ENCODE measurements around the gene TEKT5. TPM values are rescaled to one million over a fixed set of nuclear protein-coding genes. Genes with fewer than 3 reads are reported as not detected.

TEKT5 gene
- total RNA-seq, 1 experiment from 2014 or later, result not detected

DNA sequence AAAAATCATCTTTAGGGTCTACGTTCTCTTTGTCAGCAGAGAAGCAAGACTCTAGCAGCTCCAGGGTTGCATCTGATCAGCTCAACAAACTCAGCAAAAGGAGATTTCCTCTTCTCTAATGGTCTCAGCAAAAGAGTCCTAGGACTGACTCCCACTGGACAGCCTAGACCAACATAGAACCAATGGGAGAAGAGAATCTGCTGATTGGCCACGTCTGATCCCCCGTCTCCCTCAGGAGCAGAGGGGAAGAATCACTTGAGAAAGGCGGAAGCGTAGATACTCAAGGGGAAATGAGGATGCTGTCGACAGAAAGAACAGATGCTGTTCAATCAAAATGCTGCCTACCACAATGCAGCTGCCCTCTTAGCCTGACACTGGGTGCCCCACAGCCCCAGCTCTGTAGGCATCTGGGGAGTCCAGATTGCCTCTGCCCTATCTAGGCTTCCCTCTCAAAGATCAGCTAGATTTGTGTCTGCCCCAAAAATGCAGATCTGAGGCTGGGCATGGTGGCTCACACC is 82.8 kb downstream of the TEKT5 start:
- no peak overlapping the region for H3K4me3 ChIP-seq (ENCODE audit: low read depth, low read length)
- no peaks in the 10 kb centered on the region for H3K36me3 ChIP-seq (ENCODE audit: control insufficient read depth, insufficient read depth, low read length)
- TF ChIP-seq, protein P1, sequence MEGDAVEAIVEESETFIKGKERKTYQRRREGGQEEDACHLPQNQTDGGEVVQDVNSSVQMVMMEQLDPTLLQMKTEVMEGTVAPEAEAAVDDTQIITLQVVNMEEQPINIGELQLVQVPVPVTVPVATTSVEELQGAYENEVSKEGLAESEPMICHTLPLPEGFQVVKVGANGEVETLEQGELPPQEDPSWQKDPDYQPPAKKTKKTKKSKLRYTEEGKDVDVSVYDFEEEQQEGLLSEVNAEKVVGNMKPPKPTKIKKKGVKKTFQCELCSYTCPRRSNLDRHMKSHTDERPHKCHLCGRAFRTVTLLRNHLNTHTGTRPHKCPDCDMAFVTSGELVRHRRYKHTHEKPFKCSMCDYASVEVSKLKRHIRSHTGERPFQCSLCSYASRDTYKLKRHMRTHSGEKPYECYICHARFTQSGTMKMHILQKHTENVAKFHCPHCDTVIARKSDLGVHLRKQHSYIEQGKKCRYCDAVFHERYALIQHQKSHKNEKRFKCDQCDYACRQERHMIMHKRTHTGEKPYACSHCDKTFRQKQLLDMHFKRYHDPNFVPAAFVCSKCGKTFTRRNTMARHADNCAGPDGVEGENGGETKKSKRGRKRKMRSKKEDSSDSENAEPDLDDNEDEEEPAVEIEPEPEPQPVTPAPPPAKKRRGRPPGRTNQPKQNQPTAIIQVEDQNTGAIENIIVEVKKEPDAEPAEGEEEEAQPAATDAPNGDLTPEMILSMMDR (IDR thresholded peaks at IDR 0.05; ENCODE audit: insufficient read depth in 1 of 2, low read depth in 1 of 2, low read length in 1 of 2, severe bottlenecking in 1 of 2, unreplicated experiment in 1 of 2), result no peak
- Mint-ChIP-seq H3K4me3 (ENCODE audit: unreplicated experiment) (no peak overlapping the region), H3K27ac (ENCODE audit: unreplicated experiment) (peak overlapping the region; percentile 43), H3K9me3 (ENCODE audit: unreplicated experiment) (no peaks in the 10 kb centered on the region), H3K4me1 (ENCODE audit: low read depth, unreplicated experiment) (peaks cover 20% of the 10 kb centered on the region), H3K27me3 (ENCODE audit: insufficient read depth, unreplicated experiment) (no peaks in the 10 kb centered on the region), H3K36me3 (ENCODE audit: insufficient read depth, unreplicated experiment) (no peaks in the 10 kb centered on the region)
- POLR2A ChIA-PET, result interaction anchor here (1.3 kb wide), 1 partner anchor 10 kb away, joined by 4 read pairs; no protein-coding TSS in a partner anchor
- CTCF ChIA-PET, result no interaction called here
- intact Hi-C loops (cut with micrococcal nuclease; ENCODE audit: unreplicated experiment), result no loop called here
- H3K27me3 ChIP-seq (replicated peaks; ENCODE audit: control insufficient read depth, insufficient read depth, low read length), result no peaks in the 10 kb centered on the region
- no peaks in the 10 kb centered on the region for H3K9me3 ChIP-seq
- BruUV-seq (replicated peaks), result no TSS peak
- peaks cover 37% of the 10 kb centered on the region for H3K4me1 ChIP-seq
- DNase-seq, result no peak

DNA sequence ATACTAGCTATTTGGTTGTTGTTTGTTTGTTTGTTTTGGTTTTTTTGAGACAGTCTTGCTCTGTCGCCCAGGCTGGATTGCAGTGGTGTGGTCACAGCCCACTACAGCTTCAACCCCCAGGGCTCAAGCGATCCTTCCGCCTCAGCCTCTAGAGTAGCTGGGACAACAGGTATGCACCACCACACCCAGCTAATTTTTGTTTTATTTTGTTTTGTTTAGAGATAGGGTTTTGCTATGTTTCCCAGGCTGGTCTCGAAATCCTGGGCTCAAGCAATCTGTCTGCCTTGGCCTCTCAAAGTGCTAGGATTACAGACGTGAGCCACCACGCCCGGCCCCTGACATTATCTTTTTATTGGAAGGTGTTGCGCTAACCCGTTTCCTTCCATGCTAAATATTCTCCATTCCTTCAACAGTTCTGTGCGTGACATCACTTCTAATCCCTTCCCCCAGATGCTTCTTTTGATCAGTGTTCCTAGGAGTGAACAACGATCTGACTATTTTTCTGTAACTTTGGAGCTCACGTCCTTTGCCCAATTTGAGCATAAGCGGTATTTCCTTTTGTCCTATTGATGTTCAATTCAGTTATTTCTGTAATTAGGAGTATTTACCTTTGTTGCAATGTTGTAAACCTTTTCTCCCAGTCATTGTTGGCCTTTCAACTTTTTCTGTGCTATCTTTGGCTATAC is 84.1 kb downstream of the TEKT5 start:
- H3K4me1 Mint-ChIP-seq (ENCODE audit: low read depth, unreplicated experiment), result peaks cover 27% of the 10 kb centered on the region
- no peaks in the 10 kb centered on the region for H3K27me3 Mint-ChIP-seq (ENCODE audit: insufficient read depth, unreplicated experiment)
- Histone ChIP-seq H3K4me3 (ENCODE audit: low read depth, low read length) (no peak overlapping the region), H3K27me3 (replicated peaks; ENCODE audit: control insufficient read depth, insufficient read depth, low read length) (no peaks in the 10 kb centered on the region), H3K4me1 (peaks cover 26% of the 10 kb centered on the region), H3K36me3 (ENCODE audit: control insufficient read depth, insufficient read depth, low read length) (no peaks in the 10 kb centered on the region), H3K9me3 (no peaks in the 10 kb centered on the region)
- peak overlapping the region; percentile 43 for H3K27ac Mint-ChIP-seq (ENCODE audit: unreplicated experiment)
- H3K36me3 Mint-ChIP-seq (ENCODE audit: insufficient read depth, unreplicated experiment), result no peaks in the 10 kb centered on the region
- DNase-seq, result peak; percentile 58 to 67
- H3K4me3 Mint-ChIP-seq (ENCODE audit: unreplicated experiment), result peak overlapping the region; percentile 49
- TF ChIP-seq, protein P1 (IDR thresholded peaks at IDR 0.05; ENCODE audit: insufficient read depth in 1 of 2, low read depth in 1 of 2, low read length in 1 of 2, severe bottlenecking in 1 of 2, unreplicated experiment in 1 of 2), result no peak
- BruUV-seq (replicated peaks), result no TSS peak
- ChIA-PET POLR2A (interaction anchor here (0.6 to 1.3 kb wide), 3 partner anchors 11 to 687 kb away, joined by 3 to 4 read pairs (median 3); no protein-coding TSS in a partner anchor), CTCF (interaction anchor here (0.6 to 0.8 kb wide), 2 partner anchors 30 to 196 kb away, joined by 3 read pairs; partner anchors contain the start of gene EMP2)
- no peaks in the 10 kb centered on the region for H3K9me3 Mint-ChIP-seq (ENCODE audit: unreplicated experiment)
- intact Hi-C loops (cut with micrococcal nuclease; ENCODE audit: unreplicated experiment), result loop anchor here (1.0 kb wide), 1 partner anchor 9 kb away; no protein-coding TSS in a partner anchor

DNA sequence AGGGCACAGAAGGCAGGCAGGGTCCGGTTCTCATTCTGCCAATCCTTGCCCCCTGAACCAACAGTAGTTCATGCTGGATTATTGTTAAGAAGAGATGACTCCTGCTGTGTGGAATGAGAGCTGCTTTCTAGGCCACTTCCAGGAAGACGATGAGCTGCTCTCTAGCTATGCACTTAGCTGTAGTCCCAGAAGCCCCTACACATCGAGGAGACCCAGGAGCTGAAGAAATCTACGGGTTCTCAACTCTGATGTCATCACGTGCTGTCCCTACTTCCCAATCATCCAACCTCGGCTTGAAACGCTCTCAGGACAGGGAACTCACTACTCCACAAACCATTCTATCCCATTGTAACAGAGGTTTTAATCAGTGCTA is 85.3 kb downstream of the TEKT5 start:
- no peaks in the 10 kb centered on the region for H3K36me3 Mint-ChIP-seq (ENCODE audit: insufficient read depth, unreplicated experiment)
- Histone ChIP-seq H3K4me1 (peaks cover 26% of the 10 kb centered on the region), H3K9me3 (no peaks in the 10 kb centered on the region), H3K27me3 (replicated peaks; ENCODE audit: control insufficient read depth, insufficient read depth, low read length) (no peaks in the 10 kb centered on the region), H3K36me3 (ENCODE audit: control insufficient read depth, insufficient read depth, low read length) (no peaks in the 10 kb centered on the region), H3K4me3 (ENCODE audit: low read depth, low read length) (no peak overlapping the region)
- no TSS peak for BruUV-seq (replicated peaks)
- H3K4me3 Mint-ChIP-seq (ENCODE audit: unreplicated experiment), result no peak overlapping the region
- TF ChIP-seq, protein P1 (IDR thresholded peaks at IDR 0.05; ENCODE audit: insufficient read depth in 1 of 2, low read depth in 1 of 2, low read length in 1 of 2, severe bottlenecking in 1 of 2, unreplicated experiment in 1 of 2), result no peak
- intact Hi-C loops (cut with micrococcal nuclease; ENCODE audit: unreplicated experiment), result no loop called here
- POLR2A ChIA-PET, result no interaction called here
- CTCF ChIA-PET, result interaction anchor here (0.6 to 0.9 kb wide), 2 partner anchors 27 to 29 kb away, joined by 3 to 4 read pairs; partner anchors contain the start of gene EMP2
- H3K4me1 Mint-ChIP-seq (ENCODE audit: low read depth, unreplicated experiment), result peaks cover 27% of the 10 kb centered on the region
- H3K9me3 Mint-ChIP-seq (ENCODE audit: unreplicated experiment), result no peaks in the 10 kb centered on the region
- no peak for DNase-seq
- H3K27me3 Mint-ChIP-seq (ENCODE audit: insufficient read depth, unreplicated experiment), result no peaks in the 10 kb centered on the region
- peak overlapping the region; percentile 43 for H3K27ac Mint-ChIP-seq (ENCODE audit: unreplicated experiment)

All from Caco-2 (cell line).